IPS-20b (cell line): ENCODE results near the gene LRP1.

Experiments used
- H3K27ac ChIP-seq: one replicate; pipeline ENCODE4 v1.5.1; 2013; ENCODE audit warnings: low read length
- H3K27me3 ChIP-seq: 2 replicates; pipeline ENCODE4 v1.6.1; 2013; ENCODE audit warnings: mild to moderate bottlenecking, low read length, inconsistent platforms; ENCODE audit not compliant: insufficient read depth
- H3K36me3 ChIP-seq: 2 replicates; pipeline ENCODE4 v1.6.1; 2013; ENCODE audit warnings: low read depth, mild to moderate bottlenecking, inconsistent platforms, low read length, moderate library complexity; ENCODE audit not compliant: insufficient read depth
- H3K4me1 ChIP-seq: 2 replicates; pipeline ENCODE4 v1.6.1; 2013; ENCODE audit warnings: mild to moderate bottlenecking, control low read depth, inconsistent platforms, low read length, moderate library complexity; ENCODE audit not compliant: insufficient read depth
- H3K4me3 ChIP-seq: 2 replicates; pipeline ENCODE4 v1.5.1; 2013; ENCODE audit warnings: mild to moderate bottlenecking, low read length, inconsistent platforms
- H3K9ac ChIP-seq: 2 replicates; pipeline ENCODE4 v1.6.1; 2013; ENCODE audit warnings: low read depth, mild to moderate bottlenecking, inconsistent platforms, low read length, moderate library complexity
- H3K9me3 ChIP-seq: 2 replicates; pipeline ENCODE4 v1.6.1; 2013; ENCODE audit warnings: mild to moderate bottlenecking, low read depth, low read length, inconsistent platforms; ENCODE audit not compliant: insufficient read depth

The LRP1 gene

GRCh38 chr12:57089271-57090245, 38.7 kb upstream of the LRP1 start:
- Histone ChIP-seq H3K27ac (no peak overlapping the region), H3K4me3 (peak overlapping the region; percentile 90), H3K9me3 (no peaks in the 10 kb centered on the region), H3K36me3 (peaks cover 33% of the 10 kb centered on the region), H3K4me1 (peaks cover 16% of the 10 kb centered on the region; the same call in 1 of the 2 replicates), H3K9ac (peak overlapping the region; percentile 77; the same call in 1 of the 2 replicates), H3K27me3 (no peaks in the 10 kb centered on the region)

- peaks cover 14% of the 10 kb centered on the region; the same call in 1 of the 2 replicates for H3K4me1 ChIP-seq
- no peaks in the 10 kb centered on the region for H3K9me3 ChIP-seq
- H3K4me3 ChIP-seq: peak overlapping the region; percentile 52
- H3K27ac ChIP-seq: no peak overlapping the region
- no peaks in the 10 kb centered on the region for H3K27me3 ChIP-seq
- peaks cover 43% of the 10 kb centered on the region for H3K36me3 ChIP-seq
- H3K9ac ChIP-seq: no peak overlapping the region
Observed at GRCh38 chr12:57090490-57090889, 37.8 kb upstream of the LRP1 start.

GRCh38 chr12:57090924-57091637, 37.2 kb upstream of the LRP1 start:
- Histone ChIP-seq H3K9ac (no peak overlapping the region), H3K27me3 (no peaks in the 10 kb centered on the region), H3K9me3 (no peaks in the 10 kb centered on the region), H3K4me3 (peak overlapping the region; percentile 52; the same call in 1 of the 2 replicates), H3K36me3 (peaks cover 49% of the 10 kb centered on the region), H3K27ac (no peak overlapping the region), H3K4me1 (peaks cover 10% of the 10 kb centered on the region; the same call in 1 of the 2 replicates)

- peaks cover 56% of the 10 kb centered on the region for H3K36me3 ChIP-seq
- H3K4me3 ChIP-seq: no peak overlapping the region
- no peak overlapping the region for H3K9ac ChIP-seq
Observed at GRCh38 chr12:57091638-57092528, 36.4 kb upstream of the LRP1 start.

GRCh38 chr12:57092529-57092862, 35.8 kb upstream of the LRP1 start:
- Histone ChIP-seq H3K4me1 (peaks cover 10% of the 10 kb centered on the region; the same call in 1 of the 2 replicates), H3K27me3 (no peaks in the 10 kb centered on the region), H3K9ac (no peak overlapping the region), H3K9me3 (no peaks in the 10 kb centered on the region), H3K27ac (no peak overlapping the region), H3K4me3 (no peak overlapping the region), H3K36me3 (peaks cover 56% of the 10 kb centered on the region)

More at GRCh38 chr12:57091638-57092528, 36.4 kb upstream of the LRP1 start:
- H3K4me1 ChIP-seq: peaks cover 10% of the 10 kb centered on the region; the same call in 1 of the 2 replicates
- H3K9me3 ChIP-seq: no peaks in the 10 kb centered on the region
- no peaks in the 10 kb centered on the region for H3K27me3 ChIP-seq
- H3K27ac ChIP-seq: no peak overlapping the region

- H3K4me3 ChIP-seq: no peak overlapping the region
- no peaks in the 10 kb centered on the region for H3K9me3 ChIP-seq
- peaks cover 56% of the 10 kb centered on the region for H3K36me3 ChIP-seq
- H3K27ac ChIP-seq: no peak overlapping the region
- H3K27me3 ChIP-seq: no peaks in the 10 kb centered on the region
- no peak overlapping the region; the same call in 1 of the 2 replicates for H3K9ac ChIP-seq
- peaks cover 10% of the 10 kb centered on the region; the same call in 1 of the 2 replicates for H3K4me1 ChIP-seq
Observed at GRCh38 chr12:57092876-57093414, 35.3 kb upstream of the LRP1 start.

- H3K36me3 ChIP-seq: peaks cover 56% of the 10 kb centered on the region
- peaks cover 10% of the 10 kb centered on the region; the same call in 1 of the 2 replicates for H3K4me1 ChIP-seq
- peak overlapping the region; percentile 87 for H3K27ac ChIP-seq
- no peaks in the 10 kb centered on the region for H3K9me3 ChIP-seq
- H3K27me3 ChIP-seq: no peaks in the 10 kb centered on the region
- H3K9ac ChIP-seq: peak overlapping the region; percentile 76; the same call in 1 of the 2 replicates
- H3K4me3 ChIP-seq: no peak overlapping the region
Observed at GRCh38 chr12:57093415-57094207, 34.7 kb upstream of the LRP1 start.

GRCh38 chr12:57094208-57095160, 33.8 kb upstream of the LRP1 start:
- Histone ChIP-seq H3K9ac (peak overlapping the region; percentile 76; the same call in 1 of the 2 replicates), H3K27ac (peak overlapping the region; percentile 67), H3K4me3 (peak overlapping the region; percentile 44; the same call in 1 of the 2 replicates), H3K4me1 (peaks cover 10% of the 10 kb centered on the region; the same call in 1 of the 2 replicates), H3K9me3 (no peaks in the 10 kb centered on the region), H3K36me3 (peaks cover 56% of the 10 kb centered on the region), H3K27me3 (no peaks in the 10 kb centered on the region)

GRCh38 chr12:57095440-57095839, 32.8 kb upstream of the LRP1 start:
- no peak overlapping the region for H3K9ac ChIP-seq
- H3K27me3 ChIP-seq: no peaks in the 10 kb centered on the region
- H3K36me3 ChIP-seq: peaks cover 56% of the 10 kb centered on the region
- no peak overlapping the region for H3K4me3 ChIP-seq
- H3K4me1 ChIP-seq: peaks cover 10% of the 10 kb centered on the region; the same call in 1 of the 2 replicates
- no peaks in the 10 kb centered on the region for H3K9me3 ChIP-seq
- H3K27ac ChIP-seq: no peak overlapping the region
